Renal pelvis (tissue), 4 donors: ENCODE data around the gene DNAJC16. TPM values are rescaled to one million over a fixed set of nuclear protein-coding genes. Genes with fewer than 3 reads are reported as not detected.

ENCODE experiments used
- DNase-seq: peaks from one replicate; pipeline ENCODE4 v3.0.0-alpha.2; 2013
- polyA plus RNA-seq, 3 donors: library from polyadenylated mRNA; unstranded; fragments of 120-200 nt; gene quantifications; one replicate each; pipeline ENCODE4 v1.2.1, GENCODE V29; 2013; ENCODE audit not compliant: insufficient read length in 3 of 3

DNAJC16 gene
- polyA plus RNA-seq, 3 donors = 26.8 to 41.9 (median 37.4) TPM

GRCh38 chr1:15617173-15618076 is 90.8 kb downstream of the DNAJC16 start, which contains the start of gene DDI2:
Gene DDI2 (plus strand): TSS chr1:15617458. CDS start chr1:15617671, 213 bp downstream.
- DNase-seq = peak; percentile 98

- DNase-seq = no peak
These were observed 91.5 kb downstream of the DNAJC16 start for GRCh38 chr1:15618077-15618654.

GRCh38 chr1:15618655-15619525 is 92.2 kb downstream of the DNAJC16 start:
- no peak for DNase-seq

- no peak for DNase-seq
These were observed 93.5 kb downstream of the DNAJC16 start for GRCh38 chr1:15620155-15620545.

- no peak for DNase-seq
These were observed 94.4 kb downstream of the DNAJC16 start for GRCh38 chr1:15620902-15621682.

GRCh38 chr1:15621975-15622374 is 95.3 kb downstream of the DNAJC16 start:
- no peak for DNase-seq

GRCh38 chr1:15622712-15623373 is 96.2 kb downstream of the DNAJC16 start:
- no peak for DNase-seq

DNA sequence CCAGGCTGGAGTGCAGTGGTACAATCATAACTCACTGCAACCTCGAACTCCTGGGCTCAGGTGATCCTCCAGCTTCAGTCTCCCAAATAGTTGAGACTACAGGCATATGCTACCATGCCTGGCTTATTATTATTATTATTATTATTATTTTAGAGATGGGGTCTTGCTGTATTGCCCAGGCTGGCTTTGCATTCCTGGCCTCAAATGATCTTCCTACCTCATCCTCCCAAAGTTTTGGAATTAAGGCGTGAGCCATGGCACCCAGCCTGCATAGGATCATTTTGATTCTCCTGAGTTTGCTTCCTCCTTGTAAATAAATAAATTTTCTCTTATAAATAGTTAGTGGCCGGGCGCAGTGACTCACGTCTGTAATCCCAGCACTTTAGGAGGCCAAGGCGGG is 96.8 kb downstream of the DNAJC16 start:
- DNase-seq = no peak

DNA sequence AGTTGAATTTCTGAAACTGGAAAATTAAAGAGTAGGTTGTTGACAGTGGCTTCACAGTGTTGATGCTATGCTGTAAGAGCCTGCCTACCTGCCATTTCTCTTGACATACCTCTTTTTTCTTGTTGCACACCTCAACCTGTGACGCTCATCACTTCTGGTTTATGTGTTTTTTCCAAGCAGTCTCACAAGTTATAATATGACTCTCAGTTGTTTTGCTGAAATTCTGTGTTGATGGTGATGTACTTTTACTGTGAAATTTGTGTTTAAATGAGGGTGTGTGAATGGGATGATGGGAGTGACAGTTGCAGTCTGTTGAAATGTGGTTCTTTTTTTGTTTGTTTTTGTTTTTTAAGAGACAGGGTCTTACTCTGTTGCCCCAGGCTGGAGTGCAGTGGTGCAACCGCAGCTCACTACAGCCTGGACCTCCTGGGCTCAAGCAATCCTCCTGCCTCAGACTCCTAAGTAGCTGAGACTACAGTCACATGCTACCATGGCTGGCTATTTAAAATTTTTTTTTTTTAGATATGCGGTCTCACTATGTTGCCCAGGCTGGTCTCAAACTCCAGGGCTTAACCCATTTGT is 97.6 kb downstream of the DNAJC16 start:
- no peak for DNase-seq

DNA sequence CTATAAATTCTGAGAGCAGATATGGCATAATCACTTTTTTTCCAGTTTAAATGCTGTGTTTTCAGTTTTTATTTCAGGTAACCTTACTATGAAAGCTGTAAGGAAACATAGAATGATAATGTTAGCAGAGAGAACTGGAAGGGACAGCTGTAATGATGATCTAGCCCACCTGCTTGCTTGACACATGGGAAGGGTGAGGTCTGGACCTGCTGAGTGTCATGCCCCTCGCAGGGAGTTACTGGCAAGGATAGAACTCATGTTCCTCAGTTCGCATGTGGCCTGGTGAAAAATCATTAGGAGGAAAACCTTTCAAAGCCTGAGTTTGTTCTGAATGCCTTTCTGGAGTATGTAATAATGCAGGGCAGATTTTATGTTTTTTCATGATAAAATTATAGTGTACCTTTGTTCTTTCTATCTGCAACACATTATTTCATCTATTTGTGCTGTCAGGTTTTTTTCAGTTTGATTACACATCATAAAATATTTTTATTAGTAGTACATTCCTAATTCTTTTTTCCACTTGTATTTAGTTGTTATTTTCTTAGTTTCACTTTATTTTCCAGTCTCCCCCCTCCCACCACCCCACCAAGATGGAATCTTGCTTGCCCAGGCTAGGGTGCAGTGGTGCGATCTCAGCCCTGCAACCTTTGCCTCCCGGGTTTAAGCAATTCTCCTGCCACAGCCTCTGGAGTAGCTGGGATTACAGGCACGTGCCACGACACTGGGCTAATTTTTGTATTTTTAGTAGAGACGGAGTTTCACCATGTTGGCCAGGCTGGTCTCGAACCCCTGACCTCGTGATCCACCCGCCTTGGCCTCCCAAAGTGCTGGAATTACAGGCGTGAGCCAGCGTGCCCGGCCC is 98.6 kb downstream of the DNAJC16 start:
- no peak for DNase-seq

Other genes starting within 250 kb of the DNAJC16 start
- gene EFHD2, start 117.0 kb upstream of the DNAJC16 start, polyA plus RNA-seq = 10 to 100 TPM; 11.8 to 15.6 (median 15.0) TPM
- gene CTRC, start 88.4 kb upstream of the DNAJC16 start, polyA plus RNA-seq = under 1 TPM; 0.10 to 0.27 (median 0.21) TPM
- gene CELA2A, start 70.1 kb upstream of the DNAJC16 start, polyA plus RNA-seq = under 1 TPM in 2 of 3 donors, not detected in 1; 0.14 to 0.59 TPM
- gene CELA2B, start 50.7 kb upstream of the DNAJC16 start, polyA plus RNA-seq = under 1 TPM; 0.31 to 0.90 (median 0.59) TPM
- gene CASP9, start 2.6 kb upstream of the DNAJC16 start, polyA plus RNA-seq = 10 to 100 TPM; 27.4 to 41.9 (median 33.5) TPM
- gene AGMAT, start 58.2 kb downstream of the DNAJC16 start, polyA plus RNA-seq = 10 to 100 TPM; 31.9 to 39.6 (median 35.9) TPM
- gene DDI2, start 90.6 kb downstream of the DNAJC16 start, polyA plus RNA-seq = 10 to 100 TPM; 16.8 to 25.0 (median 24.2) TPM
- gene PLEKHM2, start 157.5 kb downstream of the DNAJC16 start, polyA plus RNA-seq = 10 to 100 TPM; 49.5 to 51.4 (median 51.1) TPM
- 1 to 10 TPM; 2.4 to 4.5 (median 3.4) TPM for gene SLC25A34, start 209.4 kb downstream of the DNAJC16 start, polyA plus RNA-seq
- gene TMEM82, start 215.7 kb downstream of the DNAJC16 start, polyA plus RNA-seq = 1 to 10 TPM; 4.5 to 6.1 (median 5.2) TPM
- 10 to 100 TPM; 55.1 to 65.3 (median 59.4) TPM for gene FBLIM1, start 231.9 kb downstream of the DNAJC16 start, polyA plus RNA-seq